B cell (primary cell): ENCODE data around the gene SWT1.

ENCODE experiments used
- EZH2 ChIP-seq: IDR thresholded peaks from 2 replicates; pipeline ENCODE4 v1.6.1; 2012; ENCODE audit warnings: borderline replicate concordance, low read depth, mild to moderate bottlenecking, moderate library complexity, low read length; ENCODE audit not compliant: insufficient read depth, poor library complexity, severe bottlenecking
- TF ChIP-seq, protein P1 (sequence below): fragments of 200-600 bp; IDR thresholded peaks from one replicate; pipeline ENCODE4 v1.8.0; 2022; ENCODE audit warnings: antibody characterized with exemption, mild to moderate bottlenecking

DNA sequence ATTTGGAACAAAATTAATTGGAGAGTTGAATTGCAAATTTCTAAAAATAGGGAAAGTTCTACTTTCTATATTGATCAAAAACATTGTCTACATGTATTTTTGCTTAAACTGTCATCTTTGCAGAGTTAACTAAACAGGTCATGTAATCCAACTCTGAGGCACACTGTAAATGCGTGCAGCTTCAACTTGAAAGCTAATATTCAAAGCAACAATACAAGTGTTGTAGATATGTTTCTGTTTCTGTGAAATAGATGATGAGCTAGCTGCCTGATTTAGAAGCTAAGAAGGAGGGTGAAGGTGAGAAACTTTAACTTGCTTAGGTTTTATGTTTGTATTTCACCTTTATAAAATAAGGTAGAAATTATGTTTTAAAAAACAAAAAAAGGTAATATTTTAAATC lies 82.9 kb downstream of the SWT1 start:
- no peak for TF ChIP-seq EZH2
- TF ChIP-seq, protein P1, sequence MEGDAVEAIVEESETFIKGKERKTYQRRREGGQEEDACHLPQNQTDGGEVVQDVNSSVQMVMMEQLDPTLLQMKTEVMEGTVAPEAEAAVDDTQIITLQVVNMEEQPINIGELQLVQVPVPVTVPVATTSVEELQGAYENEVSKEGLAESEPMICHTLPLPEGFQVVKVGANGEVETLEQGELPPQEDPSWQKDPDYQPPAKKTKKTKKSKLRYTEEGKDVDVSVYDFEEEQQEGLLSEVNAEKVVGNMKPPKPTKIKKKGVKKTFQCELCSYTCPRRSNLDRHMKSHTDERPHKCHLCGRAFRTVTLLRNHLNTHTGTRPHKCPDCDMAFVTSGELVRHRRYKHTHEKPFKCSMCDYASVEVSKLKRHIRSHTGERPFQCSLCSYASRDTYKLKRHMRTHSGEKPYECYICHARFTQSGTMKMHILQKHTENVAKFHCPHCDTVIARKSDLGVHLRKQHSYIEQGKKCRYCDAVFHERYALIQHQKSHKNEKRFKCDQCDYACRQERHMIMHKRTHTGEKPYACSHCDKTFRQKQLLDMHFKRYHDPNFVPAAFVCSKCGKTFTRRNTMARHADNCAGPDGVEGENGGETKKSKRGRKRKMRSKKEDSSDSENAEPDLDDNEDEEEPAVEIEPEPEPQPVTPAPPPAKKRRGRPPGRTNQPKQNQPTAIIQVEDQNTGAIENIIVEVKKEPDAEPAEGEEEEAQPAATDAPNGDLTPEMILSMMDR = no peak
